Measurements from ENCODE around the gene RPS10. TPM values are rescaled to one million over a fixed set of nuclear protein-coding genes. Genes with fewer than 3 reads are reported as not detected.

RPS10 gene
- polyA plus RNA-seq, 1 donor (not counting 4 experiments of a cell fraction or from before 2014, with no cell fraction given): 2,818 TPM

GRCh38 chr6:34474754-34475153, 48.9 kb upstream of the RPS10 start:
- H3K9me1 ChIP-seq (ENCODE audit: control insufficient read depth, extremely low read depth, insufficient read depth, low read length): no peaks in the 10 kb centered on the region
- H3K27ac ChIP-seq (ENCODE audit: control insufficient read depth, insufficient read depth, low read length): no peak overlapping the region
- H3K4me3 ChIP-seq (ENCODE audit: control insufficient read depth in 2 of 3, extremely low read depth in 1 of 3, insufficient read depth in 2 of 3, low read depth in 1 of 3, low read length in 3 of 3): no peak overlapping the region
- H3K36me3 ChIP-seq (ENCODE audit: control insufficient read depth in 2 of 2, extremely low read depth in 1 of 2, insufficient read depth in 2 of 2, low read length in 2 of 2): no peaks in the 10 kb centered on the region
- H3K4me1 ChIP-seq (ENCODE audit: control insufficient read depth, extremely low read depth, insufficient read depth, low read length): no peaks in the 10 kb centered on the region
- H3K4me2 ChIP-seq (ENCODE audit: control insufficient read depth, extremely low read depth, insufficient read depth, low read depth, low read length): no peak overlapping the region
- H2AFZ ChIP-seq (ENCODE audit: control insufficient read depth, low read length): no peak overlapping the region
- no peaks in the 10 kb centered on the region for H4K20me1 ChIP-seq (ENCODE audit: control insufficient read depth, extremely low read depth, insufficient read depth, low read length)
- no peak for FAIRE-seq
- no peak for TF ChIP-seq EZH2 (IDR thresholded peaks at IDR 0.05; ENCODE audit: low read length)
- TF ChIP-seq CTCF (optimal IDR thresholded peaks at IDR 0.05 in 1 of 3, IDR thresholded peaks at IDR 0.05 in 1 of 3, conservative IDR thresholded peaks at IDR 0.05 in 1 of 3; ENCODE audit: extremely low read depth in 1 of 3, insufficient read depth in 2 of 3, low read length in 3 of 3): no peak
- H3K79me2 ChIP-seq (ENCODE audit: control insufficient read depth, insufficient read depth, low read length): no peaks in the 10 kb centered on the region
- dilution Hi-C loops (cut with MboI; ENCODE audit: extremely low pct_ligation_motif_present, low sequenced_read_pairs): no loop called here
- H3K9ac ChIP-seq (ENCODE audit: control insufficient read depth, extremely low read depth, insufficient read depth, low read length): no peak overlapping the region
- no peaks in the 10 kb centered on the region for H3K27me3 ChIP-seq (ENCODE audit: control insufficient read depth, extremely low read depth, insufficient read depth, low read length)
- DNase-seq (ENCODE audit: low read depth, low spot score): no peak
- no peaks in the 10 kb centered on the region for H3K9me3 ChIP-seq (ENCODE audit: control insufficient read depth, low read depth, low read length)

- Histone ChIP-seq H3K9me1 (ENCODE audit: control insufficient read depth, extremely low read depth, insufficient read depth, low read length) (no peaks in the 10 kb centered on the region), H3K4me1 (ENCODE audit: control insufficient read depth, extremely low read depth, insufficient read depth, low read length) (no peaks in the 10 kb centered on the region), H2AFZ (ENCODE audit: control insufficient read depth, low read length) (no peak overlapping the region), H3K9ac (ENCODE audit: control insufficient read depth, extremely low read depth, insufficient read depth, low read length) (no peak overlapping the region), H3K4me3 (ENCODE audit: control insufficient read depth in 2 of 3, extremely low read depth in 1 of 3, insufficient read depth in 2 of 3, low read depth in 1 of 3, low read length in 3 of 3) (no peak overlapping the region), H3K27me3 (ENCODE audit: control insufficient read depth, extremely low read depth, insufficient read depth, low read length) (no peaks in the 10 kb centered on the region), H3K36me3 (ENCODE audit: control insufficient read depth in 2 of 2, extremely low read depth in 1 of 2, insufficient read depth in 2 of 2, low read length in 2 of 2) (no peaks in the 10 kb centered on the region), H3K79me2 (ENCODE audit: control insufficient read depth, insufficient read depth, low read length) (no peaks in the 10 kb centered on the region), H4K20me1 (ENCODE audit: control insufficient read depth, extremely low read depth, insufficient read depth, low read length) (no peaks in the 10 kb centered on the region), H3K4me2 (ENCODE audit: control insufficient read depth, extremely low read depth, insufficient read depth, low read depth, low read length) (no peak overlapping the region), H3K9me3 (ENCODE audit: control insufficient read depth, low read depth, low read length) (no peaks in the 10 kb centered on the region), H3K27ac (ENCODE audit: control insufficient read depth, insufficient read depth, low read length) (no peak overlapping the region)
- FAIRE-seq (no peak), DNase-seq (ENCODE audit: low read depth, low spot score) (no peak)
- dilution Hi-C loops (cut with MboI; ENCODE audit: extremely low pct_ligation_motif_present, low sequenced_read_pairs): no loop called here
- TF ChIP-seq EZH2 (IDR thresholded peaks at IDR 0.05; ENCODE audit: low read length) (no peak), CTCF (optimal IDR thresholded peaks at IDR 0.05 in 1 of 3, IDR thresholded peaks at IDR 0.05 in 1 of 3, conservative IDR thresholded peaks at IDR 0.05 in 1 of 3; ENCODE audit: extremely low read depth in 1 of 3, insufficient read depth in 2 of 3, low read length in 3 of 3) (no peak)
Measured at GRCh38 chr6:34473967-34474366, 48.1 kb upstream of the RPS10 start.

Data from keratinocyte (primary cell).